PC-3 (cell line): ENCODE data around the gene PRM1. TPM values are rescaled to one million over a fixed set of nuclear protein-coding genes. Genes with fewer than 3 reads are reported as not detected.

ENCODE experiments used
- ATAC-seq: fragments of 200-7000 bp; cut with Tn5 transposase; 2 replicates; pipeline ENCODE4 v1.9.1; 2020; ENCODE audit warnings: mild to moderate bottlenecking, moderate library complexity
- BruUV-seq: library from RNA; stranded (reverse); fragments of 400-500 nt; replicated peaks from 2 replicates; lab custom pipeline; 2021; lab: Mats Ljungman, UMichigan
- CTCF ChIA-PET: fragments of 300-600 bp; sonication (Branson Sonifier 250); formaldehyde crosslinking; loops from one replicate; lab custom pipeline; 2022; ENCODE audit warnings: antibody characterized with exemption; lab: Charles Lee
- POLR2A ChIA-PET: fragments of 300-600 bp; sonication (Branson Sonifier 250); formaldehyde crosslinking; loops from one replicate; lab custom pipeline; 2022; ENCODE audit warnings: antibody characterized with exemption; ENCODE audit not compliant: unreplicated experiment; lab: Charles Lee
- DNase-seq: peaks from one replicate; pipeline ENCODE4 v3.0.0-alpha.2; 2015
- H2AFZ ChIP-seq: fragments of 300-600 bp; sonication (generic); 2 replicates; pipeline ENCODE4 v1.6.0; 2016; ENCODE audit warnings: antibody characterized with exemption, low read length
- H3F3A ChIP-seq: fragments of 300-600 bp; sonication (generic); one replicate; pipeline ENCODE4 v1.6.0; 2017; ENCODE audit warnings: antibody characterized with exemption, low read length, control low read depth, mild to moderate bottlenecking; ENCODE audit not compliant: unreplicated experiment
- H3K27ac ChIP-seq: fragments of 300-600 bp; sonication (generic); 2 replicates; pipeline ENCODE4 v1.5.1; 2016; ENCODE audit warnings: mild to moderate bottlenecking, low read length
- H3K27me3 ChIP-seq: fragments of 300-600 bp; sonication (generic); 2 replicates; pipeline ENCODE4 v1.6.1; 2016; ENCODE audit warnings: low read length, mixed read lengths
- H3K36me3 ChIP-seq: fragments of 300-600 bp; sonication (generic); 2 replicates; pipeline ENCODE4 v1.6.1; 2016; ENCODE audit warnings: low read depth, mixed run types, low read length, mixed read lengths
- H3K4me1 ChIP-seq: fragments of 300-600 bp; sonication (generic); 2 replicates; pipeline ENCODE4 v1.5.1; 2016; ENCODE audit warnings: low read length; ENCODE audit not compliant: insufficient read depth
- H3K4me2 ChIP-seq: fragments of 300-600 bp; sonication (generic); 2 replicates; pipeline ENCODE4 v1.6.0; 2016; ENCODE audit warnings: low read length
- H3K4me3 ChIP-seq: fragments of 300-600 bp; sonication (generic); 2 replicates; pipeline ENCODE4 v1.5.1; 2016; ENCODE audit warnings: mild to moderate bottlenecking, low read length, mixed read lengths
- H3K79me2 ChIP-seq: fragments of 300-600 bp; sonication (generic); 2 replicates; pipeline ENCODE4 v1.6.1; 2017; ENCODE audit warnings: low read length, mixed read lengths
- H3K9ac ChIP-seq: fragments of 300-600 bp; sonication (generic); 2 replicates; pipeline ENCODE4 v1.6.0; 2016; ENCODE audit warnings: mild to moderate bottlenecking, low read length
- H3K9me2 ChIP-seq: fragments of 300-600 bp; sonication (generic); replicated peaks from 2 replicates; pipeline ENCODE4 v1.6.1; 2016; ENCODE audit warnings: mixed run types, low read length, mixed read lengths
- H3K9me3 ChIP-seq: fragments of 300-600 bp; sonication (generic); 2 replicates; pipeline ENCODE4 v1.6.1; 2016; ENCODE audit warnings: low read length, mixed read lengths
- H4K20me1 ChIP-seq: fragments of 300-600 bp; sonication (generic); 2 replicates; pipeline ENCODE4 v1.6.1; 2016; ENCODE audit warnings: low read length, mixed read lengths
- EZH2 ChIP-seq: fragments of 300-600 bp; sonication (generic); IDR thresholded peaks from one replicate; pipeline ENCODE4 v1.6.1; 2017; ENCODE audit warnings: antibody characterized with exemption, mild to moderate bottlenecking, low read length; ENCODE audit not compliant: unreplicated experiment
- EZH2phosphoT487 ChIP-seq: fragments of 300-600 bp; sonication (generic); IDR thresholded peaks from 2 replicates; pipeline ENCODE4 v1.6.1; 2018; ENCODE audit warnings: mild to moderate bottlenecking, antibody characterized with exemption, low read length, borderline replicate concordance
- intact Hi-C: fragments of 100-400 bp; cut with micrococcal nuclease; formaldehyde crosslinking; loops from 2 replicates; pipeline ENCODE4 v1.9.0; 2023
- total RNA-seq: library from RNA; depleted of rRNA; stranded (reverse); fragments of >200 nt; gene quantifications from 2 replicates; pipeline ENCODE4 v1.2.3, GENCODE V29; 2014
- TF ChIP-seq, protein P1 (sequence below): fragments of 300-600 bp; sonication (generic); conservative IDR thresholded peaks from 2 replicates; pipeline ENCODE4 v1.5.1; 2017; ENCODE audit warnings: antibody characterized with exemption, low read depth, mild to moderate bottlenecking, low read length

PRM1 gene
- total RNA-seq, 1 experiment from 2014 or later: not detected

DNA sequence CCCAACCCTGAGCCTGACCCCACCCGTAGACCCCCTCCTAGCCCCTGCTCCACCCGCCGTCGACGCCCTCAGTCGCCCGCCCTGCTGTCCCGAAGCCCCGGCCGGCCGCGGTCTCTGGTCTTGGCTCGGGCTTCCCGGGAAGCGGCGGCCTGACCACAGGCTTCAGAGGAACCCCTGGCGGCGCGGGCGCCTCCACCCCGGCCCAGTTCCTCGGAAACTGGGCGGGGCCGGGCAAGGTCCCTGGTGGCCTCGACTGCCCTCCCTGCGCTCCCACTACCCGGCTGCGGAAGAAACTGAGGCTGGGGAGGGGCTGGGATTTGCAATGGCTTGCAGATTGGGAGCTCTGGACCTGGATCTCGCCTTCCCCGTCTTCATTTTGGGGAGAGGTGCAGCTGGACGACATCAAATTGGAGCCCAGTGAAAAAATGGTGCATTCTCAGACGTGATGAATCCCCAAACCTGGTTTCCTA is 24.4 kb downstream of the PRM1 start:
- TSS peak; percentile 41 for BruUV-seq
- Histone ChIP-seq H3K4me3 (peak overlapping the region; percentile 82), H3K9ac (peak overlapping the region; percentile 79), H3K27me3 (no peaks in the 10 kb centered on the region), H3F3A (no peaks in the 10 kb centered on the region), H4K20me1 (peaks cover 22% of the 10 kb centered on the region), H2AFZ (peak overlapping the region; percentile 73), H3K36me3 (no peaks in the 10 kb centered on the region), H3K4me1 (peaks cover 21% of the 10 kb centered on the region), H3K9me2 (no peaks in the 10 kb centered on the region), H3K27ac (peak overlapping the region; percentile 75), H3K4me2 (peak overlapping the region; percentile 99), H3K9me3 (no peaks in the 10 kb centered on the region), H3K79me2 (peaks cover 26% of the 10 kb centered on the region)
- ChIA-PET CTCF (interaction anchor here (0.6 to 2.4 kb wide), 6 partner anchors 55 to 333 kb away, joined by 3 to 25 read pairs (median 5); no protein-coding TSS in a partner anchor), POLR2A (interaction anchor here (0.5 to 0.9 kb wide), 8 partner anchors 11 to 528 kb away, joined by 3 to 6 read pairs (median 5); no protein-coding TSS in a partner anchor)
- TF ChIP-seq EZH2phosphoT487 (no peak), EZH2 (no peak)
- TF ChIP-seq, protein P1, sequence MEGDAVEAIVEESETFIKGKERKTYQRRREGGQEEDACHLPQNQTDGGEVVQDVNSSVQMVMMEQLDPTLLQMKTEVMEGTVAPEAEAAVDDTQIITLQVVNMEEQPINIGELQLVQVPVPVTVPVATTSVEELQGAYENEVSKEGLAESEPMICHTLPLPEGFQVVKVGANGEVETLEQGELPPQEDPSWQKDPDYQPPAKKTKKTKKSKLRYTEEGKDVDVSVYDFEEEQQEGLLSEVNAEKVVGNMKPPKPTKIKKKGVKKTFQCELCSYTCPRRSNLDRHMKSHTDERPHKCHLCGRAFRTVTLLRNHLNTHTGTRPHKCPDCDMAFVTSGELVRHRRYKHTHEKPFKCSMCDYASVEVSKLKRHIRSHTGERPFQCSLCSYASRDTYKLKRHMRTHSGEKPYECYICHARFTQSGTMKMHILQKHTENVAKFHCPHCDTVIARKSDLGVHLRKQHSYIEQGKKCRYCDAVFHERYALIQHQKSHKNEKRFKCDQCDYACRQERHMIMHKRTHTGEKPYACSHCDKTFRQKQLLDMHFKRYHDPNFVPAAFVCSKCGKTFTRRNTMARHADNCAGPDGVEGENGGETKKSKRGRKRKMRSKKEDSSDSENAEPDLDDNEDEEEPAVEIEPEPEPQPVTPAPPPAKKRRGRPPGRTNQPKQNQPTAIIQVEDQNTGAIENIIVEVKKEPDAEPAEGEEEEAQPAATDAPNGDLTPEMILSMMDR: no peak
- ATAC-seq (peak; percentile 39), DNase-seq (peak; percentile 41)
- intact Hi-C loops: loop anchor here (1.0 to 10.0 kb wide), 3 partner anchors 101 to 285 kb away; no protein-coding TSS in a partner anchor

DNA sequence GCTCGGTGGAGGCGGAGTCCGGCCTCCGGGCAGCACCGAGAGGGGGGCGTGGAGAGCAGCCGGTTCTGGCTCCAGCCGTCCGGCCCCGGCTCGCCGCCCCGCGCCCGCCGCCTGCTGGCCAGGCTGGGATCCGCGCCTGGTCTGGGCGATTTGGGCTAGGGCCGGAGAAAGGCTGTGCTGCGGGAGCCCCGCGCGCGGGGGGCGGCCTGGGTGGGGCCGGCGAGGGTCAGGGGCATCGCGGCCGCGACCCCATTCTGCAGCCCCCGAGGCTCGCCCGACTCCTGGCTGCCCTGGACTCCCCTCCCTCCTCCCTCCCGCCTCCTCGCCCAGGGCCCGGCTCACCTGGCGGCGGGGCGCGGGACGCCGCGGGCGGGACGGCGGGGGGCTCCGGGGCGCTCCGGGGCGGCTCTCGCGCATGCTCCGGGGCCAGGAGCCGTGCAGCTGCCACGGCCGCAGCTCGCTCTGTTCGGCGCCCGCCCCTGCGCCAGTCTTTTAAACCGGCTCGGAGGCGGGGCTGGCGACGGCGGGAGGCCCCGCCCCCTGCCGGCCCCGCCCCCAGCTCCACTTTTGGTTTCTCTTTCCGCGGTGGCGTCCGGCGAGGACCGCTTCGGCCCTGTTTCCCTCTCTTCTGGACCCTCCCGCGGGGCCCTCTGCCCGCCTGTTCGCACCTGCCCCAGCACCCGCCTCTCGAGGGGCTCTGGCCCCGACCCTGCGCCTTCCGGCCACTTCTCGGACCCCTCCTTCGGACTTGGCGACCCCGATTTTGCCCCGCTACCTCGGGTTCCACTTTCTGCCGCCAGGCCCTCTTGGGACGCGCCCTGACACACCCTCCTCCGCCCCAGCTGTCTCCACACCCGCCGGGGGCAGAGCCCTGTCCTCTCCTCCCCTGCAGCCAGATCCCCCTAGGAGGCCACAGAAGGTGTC is 25.1 kb downstream of the PRM1 start, which contains the start of gene SOCS1:
Gene SOCS1 (minus strand): TSS at position 468 of the 924 bp plus-strand sequence. CDS start 726 bp downstream, outside the sequence.
- Histone ChIP-seq H4K20me1 (peaks cover 22% of the 10 kb centered on the region), H3K4me2 (peak within 1 kb of the TSS; percentile 99), H2AFZ (peak within 1 kb of the TSS; percentile 73), H3K27me3 (no peaks in the 10 kb centered on the region), H3K4me1 (peaks cover 21% of the 10 kb centered on the region), H3K36me3 (no peaks in the 10 kb centered on the region), H3K79me2 (peaks cover 26% of the 10 kb centered on the region), H3K9me2 (no peaks in the 10 kb centered on the region), H3K27ac (peak within 1 kb of the TSS; percentile 75), H3K4me3 (peak within 1 kb of the TSS; percentile 82), H3K9me3 (no peaks in the 10 kb centered on the region), H3K9ac (peak within 1 kb of the TSS; percentile 79), H3F3A (no peaks in the 10 kb centered on the region)
- BruUV-seq: no TSS peak
- peak; percentile 67 for ATAC-seq
- intact Hi-C loops: loop anchor here (5.0 to 10.0 kb wide), 2 partner anchors 101 to 121 kb away; no protein-coding TSS in a partner anchor
- ChIA-PET CTCF (interaction anchor here (0.6 to 2.5 kb wide), 15 partner anchors 54 to 334 kb away, joined by 3 to 25 read pairs (median 6); no protein-coding TSS in a partner anchor), POLR2A (interaction anchor here (0.5 to 0.9 kb wide), 12 partner anchors 12 to 528 kb away, joined by 3 to 15 read pairs (median 5); no protein-coding TSS in a partner anchor)
- DNase-seq: peak; percentile 82
- no peak for TF ChIP-seq EZH2
- TF ChIP-seq, protein P1: peak; percentile 62; the same call in 1 of the 2 replicates
